NCI-H1930 (cell line): ENCODE results near the gene C2orf68.
"Not testable (repeated sequence)": the region's sequence is repeated elsewhere in the genome, so short reads cannot be mapped to it uniquely, and the experiment has no call there.

ENCODE experiments used
- DNase-seq, 2 experiments: peaks; one replicate each; lab custom pipeline; 2025; lab: John Stamatoyannopoulos, UW

Gene C2orf68

DNA sequence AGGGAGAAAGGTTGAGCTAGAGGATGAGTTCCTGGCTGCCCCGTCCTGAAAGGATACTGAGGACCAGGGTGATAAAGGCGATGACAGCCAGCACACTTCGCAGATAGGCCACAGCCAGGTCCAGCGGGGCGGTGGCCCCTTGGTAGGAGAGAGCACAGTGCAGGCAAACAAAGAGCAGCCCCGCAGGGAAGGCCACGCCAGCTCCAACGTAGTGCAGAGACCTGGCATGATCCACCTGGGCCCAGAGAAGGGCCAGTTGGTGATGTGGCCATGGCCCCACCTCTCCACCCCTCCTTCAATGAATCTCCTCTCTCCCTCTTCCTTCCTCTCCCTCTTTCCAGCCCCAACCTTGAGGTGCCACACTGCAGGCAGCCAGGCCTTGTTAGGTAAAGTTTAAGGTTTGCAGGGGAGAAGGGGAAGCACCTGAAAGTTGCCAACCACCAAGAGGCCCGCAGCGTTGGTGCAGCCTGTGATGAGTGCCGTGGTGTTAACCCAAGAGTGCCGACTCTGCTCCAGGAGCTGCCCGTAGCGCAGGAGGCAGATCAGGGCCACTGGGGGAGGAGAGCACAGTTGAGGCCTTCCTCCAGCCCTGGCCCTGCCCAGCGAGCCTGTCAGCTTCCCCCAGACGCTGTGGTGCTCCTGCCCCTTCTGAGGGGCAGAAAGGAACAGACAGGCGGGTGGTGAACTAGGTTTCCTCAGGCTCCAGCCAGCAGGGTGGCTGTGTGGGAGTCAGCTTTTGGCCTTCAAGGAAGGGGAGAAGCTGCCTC lies 12.2 kb downstream of the C2orf68 start:
- DNase-seq = no peak

DNA sequence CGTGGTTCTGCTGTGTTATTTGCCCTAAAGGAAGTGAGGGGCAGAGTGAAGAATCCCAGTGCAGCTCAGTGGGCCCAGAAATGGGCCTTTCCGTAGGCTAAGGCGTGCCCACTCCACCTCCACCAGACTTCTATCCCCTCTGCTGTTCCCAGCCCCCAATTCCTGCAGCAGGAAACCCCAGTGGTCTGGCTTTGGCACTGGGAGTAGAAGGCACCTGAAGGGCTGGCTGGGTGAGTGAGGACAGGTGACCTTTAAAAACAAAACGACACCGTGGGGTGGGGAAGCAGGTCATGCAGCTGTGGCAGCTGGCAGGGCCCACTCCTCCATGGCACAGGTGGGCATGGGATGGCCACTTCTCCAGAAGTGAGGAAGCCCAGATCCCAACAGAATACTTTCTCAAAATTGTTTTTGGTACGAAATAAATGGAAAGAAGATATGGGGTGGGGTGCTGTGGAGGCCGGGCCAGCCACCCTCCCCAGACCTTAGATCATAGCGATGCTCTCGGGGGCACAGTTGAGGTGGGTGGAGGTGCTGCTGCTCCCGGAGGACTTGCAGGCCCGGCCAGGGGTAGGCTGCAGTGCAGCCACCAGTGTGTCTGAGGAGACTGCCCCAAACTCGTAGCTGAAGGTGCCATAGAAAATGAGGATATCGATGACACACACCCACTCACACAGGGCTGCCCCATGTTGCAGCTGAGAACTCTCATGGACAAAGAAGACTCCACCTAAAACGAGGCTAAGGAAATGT lies 13.1 kb downstream of the C2orf68 start:
- DNase-seq = no peak

DNA sequence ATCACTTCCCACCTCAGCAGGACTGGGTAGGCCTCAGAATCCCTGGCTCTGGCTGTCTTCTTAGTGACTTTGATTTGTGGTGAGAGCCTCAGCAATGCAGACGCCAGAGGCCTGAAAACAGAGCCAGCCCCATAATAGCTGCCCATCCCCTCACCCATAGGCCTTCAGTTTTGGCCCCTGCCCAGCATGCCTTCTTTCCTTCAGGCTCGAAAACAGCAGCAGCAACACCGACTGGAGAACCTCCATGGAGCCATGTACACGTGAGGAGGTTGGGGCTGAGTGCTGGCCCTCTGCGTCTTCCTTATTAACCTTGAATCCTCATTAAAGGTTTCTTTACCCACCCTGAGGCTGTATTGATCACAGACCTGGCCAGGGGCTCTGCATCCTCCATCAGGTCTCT lies 14.6 kb downstream of the C2orf68 start:
- DNase-seq = no peak

DNA sequence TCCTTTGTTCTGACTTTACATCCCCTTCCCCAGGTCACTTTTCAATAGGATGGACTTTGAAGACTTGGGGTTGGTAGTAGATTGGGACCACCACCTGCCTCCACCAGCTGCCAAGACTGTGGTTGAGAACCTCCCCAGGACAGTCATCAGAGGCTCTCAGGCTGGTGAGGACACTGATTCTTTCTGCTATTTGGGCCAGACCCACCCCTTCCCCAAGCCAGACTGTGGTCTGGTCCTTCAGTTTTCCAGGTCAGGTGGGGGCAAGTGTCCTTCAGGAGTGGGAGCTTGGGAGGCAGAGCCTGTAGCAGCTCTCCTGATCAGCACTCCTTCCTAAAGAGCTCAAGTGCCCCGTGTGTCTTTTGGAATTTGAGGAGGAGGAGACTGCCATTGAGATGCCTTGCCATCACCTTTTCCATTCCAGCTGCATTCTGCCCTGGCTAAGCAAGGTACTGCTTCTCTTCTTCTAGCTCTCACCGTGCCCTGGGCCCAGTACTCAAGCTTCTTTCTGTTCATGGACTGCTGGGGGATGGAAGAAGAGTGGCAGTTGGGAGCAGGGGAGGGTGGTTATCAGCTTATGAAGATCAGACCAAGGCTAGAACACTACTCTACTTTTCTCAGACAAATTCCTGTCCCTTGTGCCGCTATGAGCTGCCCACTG lies 15.3 kb downstream of the C2orf68 start:
- DNase-seq = no peak

DNA sequence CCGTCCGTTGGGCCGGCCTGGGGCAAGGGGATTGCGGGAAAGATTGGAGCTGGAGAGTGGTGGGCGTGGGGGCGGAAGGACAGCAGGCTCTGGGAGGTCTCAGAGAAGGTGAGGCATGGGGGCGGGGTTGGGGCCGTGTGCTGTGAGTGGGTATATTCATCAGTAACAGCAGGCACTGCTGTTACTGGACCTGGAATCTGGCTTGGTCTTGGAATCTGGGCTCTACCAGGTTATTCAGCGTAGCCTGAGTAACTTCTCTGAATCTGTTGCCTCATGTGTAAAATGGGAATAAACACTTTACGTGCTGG lies 15.9 kb downstream of the C2orf68 start:
- no peak for DNase-seq

DNA sequence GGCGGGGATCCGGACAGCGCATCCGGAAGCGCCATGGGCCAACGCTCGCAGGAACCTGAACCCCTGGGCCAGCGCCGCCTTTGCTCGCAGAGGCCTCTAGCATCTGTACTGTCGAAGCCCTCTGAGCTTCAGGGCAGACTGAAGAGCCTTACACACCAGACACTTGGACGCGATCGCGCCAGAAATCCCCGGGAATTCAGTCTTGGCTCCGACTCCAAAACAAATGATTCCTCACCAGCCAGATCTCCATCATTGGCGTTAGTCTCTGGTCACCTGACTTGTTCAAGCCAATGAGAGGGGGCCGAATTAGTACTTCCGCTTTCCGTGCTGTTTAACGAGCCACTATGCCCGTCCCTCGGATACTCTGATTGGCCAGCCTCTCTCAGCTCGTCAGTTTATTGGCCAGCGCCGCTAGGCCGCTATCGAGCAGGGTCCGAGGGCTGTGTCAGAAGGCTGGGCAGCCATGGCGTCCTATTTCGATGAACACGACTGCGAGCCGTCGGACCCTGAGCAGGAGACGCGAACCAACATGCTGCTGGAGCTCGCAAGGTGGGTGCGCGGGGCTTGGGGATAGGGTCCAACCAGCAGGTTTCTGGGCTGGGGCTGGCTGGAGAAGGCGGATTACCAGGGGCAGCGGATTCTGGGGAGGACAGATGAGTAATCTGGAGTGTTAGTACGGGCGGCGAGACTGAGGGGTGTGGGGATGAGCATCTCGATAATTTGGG lies 16.4 kb downstream of the C2orf68 start, which contains the start of gene RNF181:
Gene RNF181, plus strand, starts transcription at position 445 of the 725 bp plus-strand sequence. Its CDS starts 19 bp downstream, at position 464.
- DNase-seq = peak; percentile 92 to 95

DNA sequence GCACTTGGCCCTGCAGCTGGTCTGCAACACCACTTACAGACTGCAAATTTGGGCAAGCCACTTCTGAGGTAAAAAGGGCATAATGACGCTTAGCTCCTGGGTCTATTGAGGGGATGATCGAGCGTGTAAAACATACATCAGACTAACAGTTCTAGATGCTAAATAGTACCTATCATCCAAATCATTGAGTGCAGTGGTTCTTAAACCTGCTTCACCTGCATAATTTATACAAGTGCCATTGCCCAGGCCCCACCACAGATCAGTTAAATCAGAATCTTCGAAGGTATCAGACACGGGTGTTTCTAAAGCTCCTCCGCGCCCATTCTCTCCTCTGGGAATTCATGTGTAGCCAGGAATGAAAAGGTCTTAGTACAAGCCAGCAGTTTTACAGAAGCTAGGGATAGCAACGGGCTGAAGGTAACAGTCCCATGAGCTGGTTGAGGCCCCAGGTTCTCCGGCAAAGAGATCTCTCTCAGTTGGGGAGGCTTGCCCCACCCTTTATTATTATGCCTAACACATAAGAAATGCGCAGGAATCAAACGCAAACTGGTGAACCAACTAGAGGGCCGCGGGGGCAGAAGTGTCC lies 17.1 kb downstream of the C2orf68 start:
- no peak for DNase-seq

DNA sequence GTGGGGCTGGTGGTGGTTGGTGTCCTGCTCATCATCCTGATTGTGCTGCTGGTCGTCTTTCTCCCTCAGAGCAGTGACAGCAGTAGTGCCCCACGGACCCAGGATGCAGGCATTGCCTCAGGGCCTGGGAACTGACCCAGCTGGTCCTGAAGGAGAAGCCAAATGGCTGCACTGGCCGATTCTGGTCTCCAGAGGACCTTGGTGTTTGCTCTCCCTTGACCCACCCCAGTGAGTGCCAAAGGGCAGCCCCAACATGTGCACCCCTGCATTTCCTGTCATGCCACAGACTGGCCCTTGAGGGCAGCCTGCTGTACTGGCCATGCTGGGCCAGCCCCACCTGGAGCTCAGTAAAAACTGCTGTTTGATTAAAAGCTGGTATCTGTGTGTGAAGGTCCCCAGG lies 18.8 kb downstream of the C2orf68 start:
- DNase-seq = no peak

DNA sequence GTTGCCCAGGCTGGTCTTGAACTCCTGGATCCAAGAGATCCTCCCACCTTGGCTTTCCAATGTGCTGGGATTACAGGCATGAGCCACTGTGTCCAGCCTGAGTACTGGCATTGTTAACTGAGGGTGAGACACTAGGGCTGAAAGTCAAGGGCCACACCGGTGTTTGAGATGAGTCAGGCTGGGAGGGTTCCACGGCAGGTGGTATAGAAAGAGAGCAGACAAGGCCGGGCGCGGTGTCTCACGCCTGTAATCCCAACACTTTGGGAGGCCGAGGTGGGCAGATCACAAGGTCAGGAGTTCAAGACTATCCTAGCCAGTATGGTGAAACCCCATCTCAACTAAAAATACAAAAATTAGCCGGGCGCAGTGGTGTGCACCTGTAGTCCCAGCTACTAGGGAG lies 19.6 kb downstream of the C2orf68 start:
- not testable (repeated sequence) for DNase-seq

DNA sequence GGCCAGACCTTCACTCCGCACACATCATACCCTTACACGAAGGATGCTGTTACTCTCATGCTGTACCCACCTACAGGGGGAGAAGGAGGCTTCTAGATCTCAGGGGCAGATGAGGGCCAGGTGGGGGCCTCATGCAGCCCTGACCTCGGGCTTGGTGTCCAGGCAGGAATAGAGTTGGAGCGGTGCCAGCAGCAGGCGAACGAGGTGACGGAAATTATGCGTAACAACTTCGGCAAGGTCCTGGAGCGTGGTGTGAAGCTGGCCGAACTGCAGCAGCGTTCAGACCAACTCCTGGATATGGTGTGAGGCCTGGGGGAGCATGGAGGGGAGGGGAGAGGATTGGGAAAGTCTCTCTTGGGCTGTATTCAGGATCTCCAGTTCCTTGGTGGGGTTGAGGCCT lies 20.3 kb downstream of the C2orf68 start:
- no peak for DNase-seq

DNA sequence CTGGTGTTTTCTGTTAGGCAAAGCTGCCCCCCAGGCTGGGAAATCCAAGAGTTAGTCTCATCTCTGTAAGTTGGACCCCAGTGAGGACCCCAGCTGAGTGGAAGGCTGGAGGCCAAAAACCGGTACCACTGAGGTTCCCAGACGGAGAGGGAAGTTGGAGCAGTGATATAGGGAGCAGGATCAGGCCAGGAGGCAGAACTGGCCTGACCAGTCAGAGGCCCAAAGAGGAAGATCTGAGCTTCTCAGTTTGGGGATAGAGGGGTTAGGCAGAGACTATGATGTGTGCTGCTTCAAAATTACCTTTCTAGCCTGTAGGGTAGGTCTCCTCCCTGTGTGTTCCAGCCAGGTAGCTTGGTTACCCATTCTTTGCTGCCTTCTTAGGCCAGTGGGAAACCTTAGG lies 20.9 kb downstream of the C2orf68 start:
- no peak for DNase-seq

DNA sequence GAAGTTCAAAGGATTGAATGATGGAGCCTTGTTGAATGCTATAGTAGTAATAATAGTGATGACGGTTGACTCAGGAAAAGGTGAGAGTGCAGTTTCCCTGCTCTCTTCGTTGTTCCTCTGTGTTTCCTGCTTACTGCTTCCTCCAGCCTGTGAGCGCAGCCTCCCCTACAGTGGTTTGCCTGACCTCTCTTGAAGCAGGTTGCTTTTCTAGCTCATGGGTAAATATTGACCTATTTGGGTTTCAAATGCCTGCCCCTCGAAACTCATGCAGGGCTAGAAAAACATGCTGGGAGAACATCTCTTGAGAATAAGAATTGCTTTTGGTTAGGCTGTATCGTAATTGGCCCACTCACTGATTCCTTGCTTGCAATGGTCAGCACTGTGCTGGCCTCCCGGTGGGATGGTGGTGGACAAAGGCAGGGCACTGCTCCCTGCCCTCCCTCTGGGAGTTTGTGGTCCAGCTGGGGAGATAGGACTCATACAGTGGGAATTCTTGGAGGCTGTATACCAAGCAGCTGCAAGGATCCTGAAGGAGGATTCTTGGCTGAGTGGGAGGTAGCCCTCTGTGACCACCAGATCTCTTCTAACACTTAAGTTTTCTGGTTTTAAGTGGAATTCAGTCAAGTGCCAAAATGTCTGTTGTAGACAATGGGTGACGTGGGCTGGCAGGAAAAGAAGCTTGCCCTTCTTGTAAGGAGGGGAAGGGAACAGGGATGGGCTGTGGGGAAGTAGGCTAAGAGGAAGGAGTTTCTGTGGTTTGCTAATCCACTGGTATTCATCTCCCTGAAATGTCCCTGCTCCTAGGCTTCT lies 21.7 kb downstream of the C2orf68 start:
- no peak for DNase-seq

DNA sequence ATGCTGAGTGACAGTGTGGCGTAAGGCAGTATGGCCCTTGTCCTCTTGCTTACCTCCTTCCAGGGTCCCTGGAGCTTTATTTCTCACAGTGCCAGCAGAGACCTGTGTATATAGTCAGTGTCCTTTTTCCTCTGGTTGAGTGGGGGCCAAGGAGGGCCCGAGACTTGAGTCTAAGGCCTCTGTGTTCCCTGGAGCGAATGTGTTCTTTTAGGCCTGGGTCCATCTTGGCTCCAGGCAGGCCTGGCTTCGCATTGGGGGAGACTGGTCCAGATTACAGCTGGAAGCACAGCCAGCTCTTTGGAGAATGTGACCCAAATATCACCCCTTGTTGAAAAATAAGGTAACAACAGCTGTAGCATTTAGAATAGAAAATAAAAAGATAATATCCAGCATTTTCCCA lies 22.7 kb downstream of the C2orf68 start:
- DNase-seq = no peak

DNA sequence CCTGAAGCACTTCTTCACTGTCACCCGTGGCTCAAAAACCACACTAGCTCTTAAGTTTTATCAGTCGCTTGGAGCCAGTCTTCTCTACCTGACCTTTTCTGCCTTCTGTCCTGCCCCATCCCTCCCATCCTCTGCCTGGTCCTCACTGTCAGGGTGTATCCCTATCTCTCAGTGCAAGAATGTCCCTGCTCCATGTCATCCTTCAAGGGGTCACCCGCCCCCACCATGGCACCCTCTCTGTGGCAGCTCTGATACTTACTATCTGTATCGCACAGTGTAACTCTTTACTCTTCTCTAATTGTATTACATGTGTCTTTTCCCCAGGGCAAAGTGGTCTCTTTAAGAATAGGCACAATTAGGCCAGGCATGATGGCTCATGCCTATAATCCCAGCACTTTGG lies 23.2 kb downstream of the C2orf68 start:
- DNase-seq = no peak

DNA sequence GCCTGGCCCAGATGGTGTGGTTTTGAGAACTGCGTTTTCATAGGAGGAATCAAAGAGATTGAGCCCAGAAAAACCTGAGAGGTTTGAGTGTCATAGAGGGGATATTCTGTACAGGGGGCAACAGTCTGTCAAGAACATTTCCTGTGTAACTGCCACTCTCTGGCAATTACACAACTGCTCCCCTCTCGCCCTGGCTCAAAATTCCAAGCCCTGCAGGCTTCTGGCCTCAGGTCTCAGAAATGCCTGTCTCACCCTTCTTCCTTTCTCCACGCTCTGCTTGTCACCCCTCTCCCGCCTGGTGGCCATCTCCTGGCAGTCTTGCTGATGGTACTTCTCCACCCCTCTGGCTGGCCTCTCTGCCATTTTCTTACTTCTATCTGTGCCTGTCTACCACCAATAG lies 23.6 kb downstream of the C2orf68 start:
- no peak for DNase-seq

DNA sequence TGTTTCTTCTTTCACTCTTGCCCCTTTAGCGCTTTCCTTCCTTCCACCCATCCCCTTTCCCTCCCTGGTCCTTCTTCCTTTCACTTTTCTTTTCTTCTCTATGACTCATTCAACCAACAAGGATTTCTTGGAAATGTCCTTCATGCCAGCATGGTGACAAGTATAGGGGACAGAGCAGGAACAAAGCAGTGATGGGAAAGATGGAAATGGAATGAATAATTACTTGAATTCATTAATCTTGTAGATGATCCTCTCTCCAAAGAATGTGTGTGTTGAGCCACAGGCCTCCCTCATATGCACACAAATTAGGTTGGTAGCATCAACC lies 26.1 kb downstream of the C2orf68 start:
- no peak for DNase-seq

DNA sequence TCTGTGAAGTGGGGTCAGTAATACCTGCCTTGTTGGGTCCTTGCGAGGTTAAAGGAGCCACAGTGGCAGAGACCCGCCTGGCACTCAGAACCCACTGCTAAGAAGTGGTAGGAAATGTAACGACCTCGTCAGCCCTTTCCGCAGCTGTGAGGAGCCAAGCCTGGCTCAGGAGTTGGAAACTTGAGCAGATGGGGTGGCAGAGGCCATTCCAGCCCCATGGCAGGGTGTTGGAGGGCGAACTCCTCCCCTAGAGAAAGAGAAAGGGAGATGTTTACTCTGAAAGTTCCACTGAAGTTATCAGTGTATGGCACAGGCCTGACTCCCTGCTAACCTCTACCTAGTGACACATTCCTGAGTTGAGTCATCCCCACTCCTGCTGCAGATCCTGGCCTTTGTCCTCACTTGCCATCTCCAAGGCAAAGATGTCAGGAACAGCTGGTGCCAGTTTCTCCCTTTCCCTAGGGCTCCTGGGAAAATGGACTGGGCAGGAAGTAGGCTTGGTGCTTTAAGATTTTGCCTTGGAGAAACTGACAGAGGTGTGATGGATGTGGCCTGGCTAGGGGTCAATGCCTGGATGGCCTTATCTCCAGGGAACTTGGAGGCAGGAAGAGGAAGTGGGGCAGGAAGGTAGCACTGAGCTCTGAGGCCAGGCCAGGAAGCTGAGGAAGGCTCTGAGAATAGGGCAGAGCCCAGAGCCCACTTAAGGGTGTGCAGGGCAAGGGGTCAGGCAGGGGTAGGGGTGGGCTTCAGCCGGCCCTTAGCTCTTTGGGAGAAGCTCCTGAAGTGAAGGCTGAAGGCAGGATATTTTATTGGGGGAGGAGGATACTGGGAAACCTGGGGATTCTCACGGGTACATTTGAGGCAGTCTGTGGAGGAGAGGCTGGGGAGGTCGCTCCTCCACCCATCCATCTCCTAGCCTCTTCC lies 26.7 kb downstream of the C2orf68 start:
- DNase-seq = no peak

DNA sequence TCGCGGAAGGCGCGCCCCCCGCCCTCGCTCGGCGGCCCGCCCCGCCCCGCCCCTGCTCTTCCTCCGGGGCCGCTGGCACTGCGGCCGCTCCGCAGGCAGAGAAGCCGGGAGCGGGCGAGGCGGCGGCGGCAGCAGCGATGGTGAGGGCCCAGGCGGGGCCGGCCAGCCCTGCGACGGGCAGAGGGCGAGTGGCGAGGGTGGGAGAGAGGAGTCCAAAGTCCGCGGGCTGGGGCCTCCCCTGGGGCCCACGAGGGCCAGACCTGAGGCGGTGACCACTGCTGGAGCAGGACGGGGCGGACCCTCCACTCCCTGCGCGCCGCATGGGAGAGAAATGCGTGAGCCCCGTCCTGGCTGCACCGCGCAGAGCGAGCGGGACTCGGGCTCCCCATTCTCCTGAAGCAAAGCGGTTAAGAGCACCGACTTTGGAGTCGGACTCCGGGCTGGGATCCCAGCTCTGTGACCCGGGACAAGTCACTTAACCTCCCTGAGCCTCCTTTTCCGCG lies 27.5 kb downstream of the C2orf68 start, which contains the start of gene VAMP5:
Gene VAMP5, plus strand, starts transcription at position 78 of the 503 bp plus-strand sequence. Its CDS starts 60 bp downstream, at position 138.
- no peak for DNase-seq

DNA sequence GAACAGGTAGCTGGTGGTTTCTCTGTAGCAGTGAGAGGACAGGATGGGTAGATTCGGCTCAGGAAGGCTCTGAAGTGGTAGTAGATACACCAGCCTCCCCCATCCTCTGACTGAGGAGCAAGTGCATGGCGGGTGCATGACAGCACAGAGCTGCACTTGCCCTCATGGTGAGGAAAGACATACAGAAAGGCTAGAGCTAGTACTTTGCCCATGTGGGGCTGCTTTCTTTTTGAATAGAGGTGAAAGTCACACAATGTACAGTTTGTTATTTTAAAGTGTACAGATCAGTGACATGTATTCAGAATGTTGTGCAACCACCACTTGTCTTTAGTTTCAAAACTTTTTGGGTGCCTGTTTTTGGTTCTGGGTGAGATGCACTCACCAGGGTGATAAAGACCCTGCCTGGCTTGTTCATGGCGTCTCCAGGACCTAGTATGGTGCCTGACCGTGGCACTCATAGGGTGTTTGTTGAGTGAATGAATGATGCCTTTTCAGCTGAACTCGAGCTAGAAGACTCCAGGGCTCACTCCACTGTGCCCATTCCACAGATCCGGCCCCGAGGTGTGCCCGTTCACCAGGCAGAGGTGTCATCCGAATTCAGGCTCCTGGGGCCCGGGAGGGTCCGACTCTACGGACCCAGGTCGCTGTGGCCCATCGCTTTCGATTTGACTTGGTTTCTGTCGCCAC lies 28.1 kb downstream of the C2orf68 start:
- DNase-seq = no peak
